Measurements from ENCODE around the gene N4BP2L2. TPM values are rescaled to one million over a fixed set of nuclear protein-coding genes. Genes with fewer than 3 reads are reported as not detected.

N4BP2L2 gene
- total RNA-seq, 1 donor from 2014 or later: 168 TPM

DNA sequence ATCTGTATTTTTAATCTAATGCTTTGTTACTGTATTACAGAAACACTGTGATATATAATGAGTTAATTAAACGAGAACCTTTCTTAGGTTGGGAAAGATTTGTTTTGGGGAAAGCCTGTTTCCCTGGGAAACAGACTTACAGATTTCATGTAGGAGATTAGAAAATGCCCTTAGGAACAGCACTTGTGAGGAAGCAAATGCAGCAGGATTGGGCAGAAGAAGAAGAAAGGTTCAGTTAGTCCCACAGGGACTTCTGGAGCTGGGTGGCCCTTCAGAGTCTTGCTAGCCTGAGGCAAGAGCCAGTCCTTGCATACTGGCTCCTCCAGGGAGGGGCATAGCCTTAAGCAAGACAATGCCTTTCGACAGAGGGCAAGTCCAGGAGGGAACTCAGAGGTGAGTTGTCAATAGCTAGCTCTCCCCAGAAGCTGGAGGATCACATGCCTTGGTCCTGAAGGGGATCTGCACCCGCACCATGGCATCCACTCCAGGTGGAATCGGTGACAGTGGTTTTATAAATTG lies 147.4 kb downstream of the N4BP2L2 start:
- Mint-ChIP-seq H3K9me3 (no peaks in the 10 kb centered on the region), H3K4me3 (no peak overlapping the region), H3K36me3 (peaks cover 3% of the 10 kb centered on the region), H3K27me3 (ENCODE audit: low read depth) (no peaks in the 10 kb centered on the region), H3K27ac (peak overlapping the region; percentile 21), H3K4me1 (peaks cover 6% of the 10 kb centered on the region)
- TF ChIP-seq, protein P1, sequence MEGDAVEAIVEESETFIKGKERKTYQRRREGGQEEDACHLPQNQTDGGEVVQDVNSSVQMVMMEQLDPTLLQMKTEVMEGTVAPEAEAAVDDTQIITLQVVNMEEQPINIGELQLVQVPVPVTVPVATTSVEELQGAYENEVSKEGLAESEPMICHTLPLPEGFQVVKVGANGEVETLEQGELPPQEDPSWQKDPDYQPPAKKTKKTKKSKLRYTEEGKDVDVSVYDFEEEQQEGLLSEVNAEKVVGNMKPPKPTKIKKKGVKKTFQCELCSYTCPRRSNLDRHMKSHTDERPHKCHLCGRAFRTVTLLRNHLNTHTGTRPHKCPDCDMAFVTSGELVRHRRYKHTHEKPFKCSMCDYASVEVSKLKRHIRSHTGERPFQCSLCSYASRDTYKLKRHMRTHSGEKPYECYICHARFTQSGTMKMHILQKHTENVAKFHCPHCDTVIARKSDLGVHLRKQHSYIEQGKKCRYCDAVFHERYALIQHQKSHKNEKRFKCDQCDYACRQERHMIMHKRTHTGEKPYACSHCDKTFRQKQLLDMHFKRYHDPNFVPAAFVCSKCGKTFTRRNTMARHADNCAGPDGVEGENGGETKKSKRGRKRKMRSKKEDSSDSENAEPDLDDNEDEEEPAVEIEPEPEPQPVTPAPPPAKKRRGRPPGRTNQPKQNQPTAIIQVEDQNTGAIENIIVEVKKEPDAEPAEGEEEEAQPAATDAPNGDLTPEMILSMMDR (IDR thresholded peaks at IDR 0.05; ENCODE audit: unreplicated experiment): no peak
- DNase-seq (ENCODE audit: low spot score in 2 of 2, unreplicated experiment in 2 of 2): no peak

DNA sequence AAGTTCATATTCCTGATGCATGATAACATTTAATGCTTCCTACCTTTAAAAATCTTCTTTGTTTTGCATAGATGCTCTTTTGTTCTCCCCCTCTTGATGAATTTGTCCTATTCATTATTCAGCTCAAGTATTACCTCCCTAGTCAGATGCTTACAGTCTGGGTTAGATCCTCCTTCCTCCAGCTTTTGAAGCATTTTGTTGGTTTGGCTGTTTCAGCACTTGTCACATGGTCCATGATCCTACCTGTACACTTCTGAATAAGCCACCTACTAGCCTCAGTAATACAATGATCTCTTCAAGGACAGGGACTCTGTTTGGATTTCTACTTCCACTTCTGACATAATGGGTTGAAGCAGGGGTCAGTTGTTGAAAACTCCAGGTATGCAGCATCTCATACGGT lies 148.1 kb downstream of the N4BP2L2 start:
- DNase-seq (ENCODE audit: low spot score in 2 of 2, unreplicated experiment in 2 of 2): no peak
- Mint-ChIP-seq H3K4me1 (peaks cover 6% of the 10 kb centered on the region), H3K36me3 (peaks cover 3% of the 10 kb centered on the region), H3K9me3 (no peaks in the 10 kb centered on the region), H3K4me3 (no peak overlapping the region), H3K27me3 (ENCODE audit: low read depth) (no peaks in the 10 kb centered on the region), H3K27ac (no peak overlapping the region)
- TF ChIP-seq, protein P1 (IDR thresholded peaks at IDR 0.05; ENCODE audit: unreplicated experiment): no peak

DNA sequence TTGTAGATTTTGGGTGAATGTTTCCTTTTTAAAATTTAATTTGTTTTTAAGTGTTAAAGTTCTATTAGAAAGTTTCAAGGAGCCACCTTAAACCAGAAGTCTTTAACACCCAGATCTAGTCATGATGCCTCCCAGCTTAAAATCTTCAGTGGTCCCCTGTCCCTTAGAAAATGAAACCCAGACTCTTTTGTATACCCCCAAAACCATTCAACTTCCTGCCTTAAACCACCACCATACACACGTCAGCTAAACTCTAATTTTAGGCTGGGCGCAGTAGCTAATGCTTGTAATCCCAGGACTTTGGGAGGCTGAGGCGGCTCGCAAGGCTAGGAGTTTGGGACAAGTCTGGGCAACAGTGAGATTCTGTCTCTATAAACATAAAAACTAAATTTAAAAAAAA lies 148.5 kb downstream of the N4BP2L2 start:
- H3K36me3 Mint-ChIP-seq: peaks cover 3% of the 10 kb centered on the region
- H3K9me3 Mint-ChIP-seq: no peaks in the 10 kb centered on the region
- no peak overlapping the region for H3K4me3 Mint-ChIP-seq
- TF ChIP-seq, protein P1 (IDR thresholded peaks at IDR 0.05; ENCODE audit: unreplicated experiment): no peak
- no peaks in the 10 kb centered on the region for H3K27me3 Mint-ChIP-seq (ENCODE audit: low read depth)
- H3K27ac Mint-ChIP-seq: no peak overlapping the region
- no peak for DNase-seq (ENCODE audit: low spot score in 2 of 2, unreplicated experiment in 2 of 2)
- peaks cover 6% of the 10 kb centered on the region for H3K4me1 Mint-ChIP-seq

DNA sequence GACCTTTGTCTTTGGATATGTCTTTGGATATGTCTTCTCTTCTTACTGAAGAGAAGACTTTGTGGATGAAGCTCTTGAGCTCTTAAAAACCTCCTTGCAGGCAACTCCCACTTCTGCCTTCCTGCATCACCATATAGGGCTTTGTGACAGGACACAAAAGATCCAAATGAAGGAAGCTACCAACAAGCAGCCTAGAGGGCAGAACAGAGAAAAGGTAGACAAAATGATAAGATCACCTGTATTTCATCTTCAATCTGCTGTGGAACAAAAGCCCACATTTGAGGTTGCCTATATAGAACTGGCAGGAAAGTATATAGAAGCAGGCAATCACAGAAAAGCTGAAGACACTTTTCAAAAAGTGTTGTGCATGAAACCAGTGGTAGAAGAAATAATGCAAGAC lies 153.2 kb downstream of the N4BP2L2 start:
- Mint-ChIP-seq H3K4me3 (no peak overlapping the region), H3K4me1 (no peaks in the 10 kb centered on the region), H3K9me3 (no peaks in the 10 kb centered on the region), H3K36me3 (peaks cover 1% of the 10 kb centered on the region), H3K27ac (no peak overlapping the region), H3K27me3 (ENCODE audit: low read depth) (no peaks in the 10 kb centered on the region)
- TF ChIP-seq, protein P1 (IDR thresholded peaks at IDR 0.05; ENCODE audit: unreplicated experiment): no peak
- DNase-seq (ENCODE audit: low spot score in 2 of 2, unreplicated experiment in 2 of 2): no peak

DNA sequence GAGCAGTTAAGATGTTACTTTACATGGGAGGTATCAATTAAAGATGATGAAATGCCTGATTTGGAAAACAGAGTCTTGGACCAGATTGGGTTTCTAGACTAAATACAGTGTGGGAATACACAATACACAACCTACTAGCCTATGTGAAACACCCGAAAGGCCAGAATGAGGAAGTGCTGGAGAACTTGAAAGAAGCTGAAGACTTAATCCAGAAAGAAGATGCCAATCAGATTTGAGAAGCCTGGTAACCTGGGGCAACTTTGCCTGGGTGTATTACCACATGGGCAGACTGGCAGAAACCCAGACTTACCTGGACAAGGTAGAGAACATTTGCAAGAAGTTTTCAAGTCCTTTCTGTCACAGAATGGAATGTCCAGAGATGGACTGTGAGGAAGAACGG lies 153.9 kb downstream of the N4BP2L2 start:
- no peak for DNase-seq (ENCODE audit: low spot score in 2 of 2, unreplicated experiment in 2 of 2)
- Mint-ChIP-seq H3K4me1 (no peaks in the 10 kb centered on the region), H3K4me3 (no peak overlapping the region), H3K27ac (no peak overlapping the region), H3K27me3 (ENCODE audit: low read depth) (no peaks in the 10 kb centered on the region), H3K36me3 (peaks cover 3% of the 10 kb centered on the region), H3K9me3 (no peaks in the 10 kb centered on the region)
- TF ChIP-seq, protein P1 (IDR thresholded peaks at IDR 0.05; ENCODE audit: unreplicated experiment): no peak
